ENCODE results near the gene SLC24A3.
A peak's percentile ranks its signal among the peaks of the same experiment; 100 is the strongest.

The SLC24A3 gene

DNA sequence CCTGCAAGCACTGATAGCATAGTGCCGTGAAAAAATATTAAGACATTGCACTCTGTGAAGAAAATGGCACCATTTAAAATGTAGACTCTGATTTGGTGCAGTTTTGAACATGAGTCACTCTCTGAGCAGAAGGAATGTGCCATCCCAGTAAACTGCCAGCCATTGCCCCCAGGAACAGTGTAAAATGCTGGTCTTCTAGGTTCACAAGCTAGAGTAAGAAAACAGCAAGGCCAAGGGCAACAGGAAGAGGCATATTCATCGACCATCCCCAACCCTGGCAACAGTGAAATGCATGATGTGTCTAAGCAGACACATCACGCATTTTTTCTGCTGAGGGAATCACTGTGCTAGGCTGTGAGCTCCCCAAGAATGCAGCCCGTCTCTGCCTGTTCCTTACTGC lies 382.5 kb downstream of the SLC24A3 start:
- no peak for DNase-seq (ENCODE audit: low read depth)

DNA sequence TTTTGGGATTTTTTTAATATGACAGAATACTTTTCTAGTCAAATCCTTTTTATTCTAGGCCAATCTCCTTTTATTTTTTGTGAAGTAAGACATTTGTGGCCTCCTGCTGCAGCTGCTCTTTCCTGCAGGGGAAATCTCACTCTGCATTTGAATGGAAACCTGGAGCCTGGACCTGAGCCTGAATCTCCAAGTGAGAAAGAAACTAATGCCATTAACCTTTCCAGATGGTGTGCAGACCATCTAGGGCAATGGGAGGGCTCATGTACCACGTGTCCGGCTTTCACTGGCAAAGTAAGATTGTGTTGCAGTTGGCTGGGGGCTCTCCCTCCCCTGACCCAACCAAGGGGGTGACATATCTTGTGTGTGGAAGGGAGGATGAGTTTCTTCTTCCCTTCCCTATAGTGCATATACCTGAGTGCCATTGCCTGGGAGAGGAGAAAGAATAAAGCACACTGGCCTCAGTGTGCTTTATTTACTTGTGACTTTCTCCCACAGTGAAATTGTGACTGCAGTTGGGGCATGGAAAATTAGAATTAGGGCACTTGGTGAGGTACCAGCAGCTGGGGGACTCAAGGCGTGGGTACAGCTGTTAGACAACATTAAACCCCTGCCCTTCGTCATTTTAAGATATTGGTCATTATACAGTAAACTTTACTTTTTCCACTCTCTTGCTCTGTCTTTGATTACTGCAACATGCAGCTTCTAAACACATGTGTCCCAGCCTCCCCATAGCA lies 385.8 kb downstream of the SLC24A3 start:
- DNase-seq (ENCODE audit: low read depth) = no peak

DNA sequence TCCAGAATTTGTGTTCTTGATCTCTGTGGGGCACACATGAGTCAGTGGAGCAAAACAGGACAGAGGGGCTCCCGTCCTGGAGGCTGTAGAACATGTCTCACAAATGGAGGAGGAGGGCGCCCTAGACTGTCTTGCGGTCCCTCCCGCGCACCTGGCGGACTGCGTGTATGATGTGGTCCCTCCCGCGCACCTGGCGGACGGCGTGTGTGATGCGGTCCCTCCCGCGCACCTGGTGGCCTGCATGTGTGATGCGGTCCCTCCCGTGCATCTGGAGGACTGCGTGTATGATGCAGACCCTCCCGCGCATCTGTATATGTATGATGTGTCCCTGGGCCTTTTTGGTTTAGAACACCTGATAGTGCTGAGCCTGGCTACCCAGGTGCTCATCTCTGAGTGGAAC lies 386.8 kb downstream of the SLC24A3 start:
- no peak for DNase-seq (ENCODE audit: low read depth)

DNA sequence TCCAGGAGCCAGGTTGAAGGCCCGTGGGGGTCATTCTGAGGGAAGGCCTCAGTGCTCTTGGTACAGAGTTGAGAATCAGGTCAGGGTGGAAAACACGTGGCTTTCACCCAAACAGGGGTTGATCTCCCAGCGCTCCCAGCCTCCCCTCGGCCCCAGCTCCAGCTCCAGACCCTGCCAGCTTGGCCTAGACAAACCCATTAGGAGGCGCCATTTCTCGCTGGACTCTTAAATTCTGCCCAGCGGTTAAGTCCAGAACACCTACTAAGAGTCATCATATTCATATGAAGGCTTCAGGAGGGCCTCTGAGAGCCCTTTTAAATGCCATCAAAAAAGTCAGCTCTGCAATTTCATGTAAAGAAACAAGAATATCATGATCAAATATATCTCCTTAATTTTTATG lies 387.6 kb downstream of the SLC24A3 start:
- DNase-seq (ENCODE audit: low read depth) = no peak

DNA sequence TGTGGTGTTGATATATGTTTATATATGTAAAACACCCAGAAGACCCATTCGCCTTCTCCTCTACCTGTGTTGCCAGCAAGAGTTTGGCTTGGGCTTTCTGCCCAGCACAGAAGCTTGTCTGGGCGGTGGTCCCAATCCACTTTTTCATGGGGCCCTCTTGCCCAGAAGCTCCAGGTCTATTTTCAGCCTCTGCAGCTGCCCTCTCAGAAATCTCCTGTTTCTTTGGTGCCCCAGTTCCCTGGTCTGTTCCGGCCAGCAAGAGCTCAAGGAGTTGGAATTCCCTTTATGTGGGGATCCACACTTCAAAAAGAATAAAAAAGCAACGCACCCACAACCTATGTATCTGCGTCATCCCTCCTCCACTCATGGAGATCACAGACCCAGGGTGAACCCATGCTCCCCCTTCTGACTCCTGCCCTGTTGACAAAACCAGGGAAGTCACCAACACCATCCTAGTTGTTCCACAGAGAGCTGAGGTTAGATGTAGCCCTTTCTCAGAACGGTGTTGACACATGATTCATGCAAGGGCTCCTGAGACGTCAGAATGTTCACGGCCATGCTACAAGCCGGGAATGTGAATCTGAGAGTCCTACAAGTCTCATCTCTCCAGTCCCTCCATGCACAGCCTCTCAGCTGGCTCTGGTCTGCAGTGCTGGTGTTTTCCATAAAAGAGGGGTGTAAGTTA lies 388.8 kb downstream of the SLC24A3 start:
- no peak for DNase-seq (ENCODE audit: low read depth)

DNA sequence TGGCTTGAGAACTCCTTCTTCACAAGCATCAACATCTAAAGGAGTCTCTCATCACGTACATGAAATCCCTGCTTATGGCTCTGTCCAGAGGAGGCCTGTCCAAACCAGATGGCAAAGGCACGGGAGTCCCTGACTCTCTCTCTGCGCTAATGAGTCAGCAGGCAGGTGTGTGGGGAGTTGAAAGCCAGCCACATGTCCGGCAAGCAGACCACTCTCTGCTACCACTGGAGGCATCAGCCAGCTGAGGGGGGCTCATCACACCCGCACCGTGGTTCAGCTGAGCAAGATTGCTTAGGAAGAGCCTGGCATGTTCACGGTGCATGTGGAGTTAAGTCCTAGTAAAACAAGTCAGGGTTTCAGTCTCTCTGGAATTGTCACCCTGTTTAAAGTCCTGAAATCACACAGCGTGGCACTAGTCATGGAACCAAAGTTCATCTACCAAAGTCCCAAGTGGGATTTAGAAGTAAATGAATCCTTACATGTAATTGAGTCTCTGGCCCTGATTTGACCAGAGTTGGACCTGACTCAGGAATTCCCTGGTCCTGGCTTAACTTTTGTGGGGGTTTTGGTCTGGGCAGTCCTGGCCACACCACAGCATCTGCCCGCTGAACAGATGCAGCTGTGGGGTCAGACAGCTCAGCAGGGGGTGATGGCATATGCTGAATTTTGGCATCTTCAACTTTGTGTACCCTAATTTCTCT lies 390.4 kb downstream of the SLC24A3 start:
- DNase-seq (ENCODE audit: low read depth) = no peak

DNA sequence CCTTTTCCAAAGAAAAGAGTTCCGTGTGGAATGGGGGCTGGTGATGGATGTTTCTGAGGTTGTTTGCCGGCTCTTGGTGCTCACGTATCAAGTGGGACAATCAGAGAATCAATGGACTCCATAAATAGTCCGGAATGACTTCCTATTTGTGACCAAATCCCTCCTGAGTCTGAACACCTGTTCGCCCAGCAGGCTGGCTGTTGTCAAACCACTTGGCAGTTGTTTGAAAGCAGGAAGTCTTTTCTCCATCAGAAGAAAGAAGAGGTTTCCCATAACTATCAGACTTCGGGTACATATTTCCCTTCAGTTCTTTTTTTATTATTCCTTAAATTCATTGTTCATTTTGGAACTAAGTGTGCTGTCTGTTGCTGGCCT lies 390.9 kb downstream of the SLC24A3 start:
- DNase-seq (ENCODE audit: low read depth) = no peak

DNA sequence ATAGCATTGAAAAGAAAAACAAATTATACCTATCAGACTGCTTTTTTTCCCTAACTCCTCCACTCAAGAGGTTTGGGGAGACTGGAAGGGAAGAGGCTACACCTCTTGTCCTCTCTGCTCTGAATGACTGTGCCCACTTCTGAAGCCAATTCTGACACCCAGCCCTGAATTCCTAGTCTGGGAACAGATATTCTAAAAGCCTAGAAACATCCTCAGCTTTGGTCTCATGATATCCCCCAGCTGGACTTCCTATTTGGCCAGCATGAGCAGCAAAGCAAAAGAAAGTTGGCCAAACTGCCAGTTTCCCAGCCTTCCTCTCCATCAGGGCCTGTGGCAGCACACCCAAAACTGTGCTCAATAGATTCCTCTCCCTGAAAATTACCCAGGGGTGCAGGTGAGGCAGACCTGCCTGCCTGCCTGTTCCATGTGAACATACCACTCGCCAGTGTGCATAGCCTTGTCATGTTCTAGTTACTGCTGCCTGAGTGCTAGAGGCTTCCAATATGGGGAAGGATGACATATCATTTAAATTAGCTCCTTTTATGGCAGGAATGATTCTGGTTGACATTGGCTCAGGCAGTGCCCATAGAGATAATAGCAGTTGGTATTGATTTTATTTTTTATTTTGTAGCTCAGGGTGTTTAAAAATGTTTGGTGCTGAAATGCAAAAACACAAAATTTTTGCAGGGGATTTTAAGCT lies 393.5 kb downstream of the SLC24A3 start:
- DNase-seq (ENCODE audit: low read depth) = no peak

DNA sequence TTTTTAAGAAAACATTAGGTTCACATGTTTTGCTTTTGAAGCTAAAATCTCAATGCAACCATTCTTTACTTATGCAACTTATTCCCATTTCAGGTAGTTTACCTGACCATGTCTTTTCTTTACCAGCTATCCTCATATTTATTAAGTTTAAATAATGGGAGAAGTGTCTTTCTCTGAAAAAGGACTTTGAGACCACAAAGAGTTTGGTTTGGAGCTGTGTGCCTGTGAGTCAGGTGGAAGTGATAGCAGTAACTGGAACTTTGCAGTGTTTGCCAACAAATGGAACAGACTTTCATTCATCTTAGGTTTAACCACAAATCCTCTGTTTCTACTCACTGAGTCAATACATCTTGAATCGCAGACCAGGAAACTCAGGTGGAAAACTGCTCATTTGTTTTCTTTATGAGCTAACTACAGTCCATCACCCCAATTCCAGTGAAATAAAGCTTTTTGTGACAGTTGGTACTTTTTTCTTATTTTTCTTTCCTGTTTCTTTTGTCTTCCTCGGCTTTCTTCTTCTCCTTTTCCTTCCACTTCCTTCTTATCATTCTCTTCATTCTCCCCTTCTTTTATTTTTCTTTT lies 397.3 kb downstream of the SLC24A3 start:
- no peak for DNase-seq (ENCODE audit: low read depth)

DNA sequence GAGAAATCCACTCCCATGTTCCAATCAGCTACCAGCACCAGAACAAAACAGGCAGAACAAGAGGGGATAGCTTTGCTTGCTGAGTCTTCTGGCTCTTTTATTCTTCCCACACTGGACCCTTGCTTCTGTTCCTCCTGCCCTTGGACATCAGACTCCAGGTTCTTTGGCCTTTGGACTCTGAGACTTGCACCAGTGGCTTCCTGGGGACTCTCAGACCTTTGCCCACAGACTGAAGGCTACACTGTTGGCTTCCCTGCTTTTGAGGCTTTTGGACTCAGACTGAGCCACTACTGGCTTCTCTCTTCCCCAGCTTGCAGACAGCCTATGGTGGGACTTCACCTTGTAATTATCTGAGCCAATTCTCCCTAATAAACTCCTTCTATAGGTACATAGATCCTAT lies 403.2 kb downstream of the SLC24A3 start:
- no peak for DNase-seq (ENCODE audit: low read depth)

DNA sequence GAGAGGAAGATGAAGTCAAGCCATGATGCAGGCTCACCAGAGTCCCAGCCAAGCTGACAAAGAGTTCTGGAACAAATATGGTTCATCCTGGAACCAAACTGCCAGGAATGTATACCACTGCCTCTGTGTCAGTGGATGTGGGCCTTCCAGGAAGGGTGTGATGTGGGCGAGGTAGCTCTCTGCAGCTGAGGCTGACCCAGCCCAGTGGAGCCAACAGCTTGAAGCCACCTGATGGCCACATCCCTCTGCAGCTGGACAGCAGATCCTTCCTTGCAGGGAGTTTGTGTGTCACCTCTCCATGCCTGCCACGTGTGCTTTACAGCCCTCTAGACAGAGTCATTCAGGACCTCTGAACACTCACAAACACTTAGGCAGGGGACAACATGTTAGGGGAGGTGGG lies 403.6 kb downstream of the SLC24A3 start:
- no peak for DNase-seq (ENCODE audit: low read depth)

DNA sequence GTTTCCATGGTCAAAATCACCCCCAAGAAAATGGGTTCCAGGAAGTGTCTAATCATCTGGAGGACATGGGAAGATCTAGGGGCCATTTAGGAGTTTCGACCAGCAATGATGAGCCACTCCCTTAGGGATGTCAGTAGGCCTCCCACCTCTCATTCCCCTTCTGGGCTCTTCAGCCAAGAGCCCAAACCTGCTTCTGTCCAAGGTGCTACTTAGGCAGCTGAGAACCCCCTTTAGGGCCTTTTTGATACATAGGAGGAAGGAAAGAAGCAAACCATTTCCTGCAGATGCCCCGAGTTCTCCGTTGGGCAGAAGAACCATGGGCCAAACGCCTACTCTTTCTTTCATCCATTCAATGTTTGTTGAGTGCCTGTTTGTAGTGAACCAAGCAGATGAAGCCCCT lies 404.2 kb downstream of the SLC24A3 start:
- DNase-seq (ENCODE audit: low read depth) = no peak

DNA sequence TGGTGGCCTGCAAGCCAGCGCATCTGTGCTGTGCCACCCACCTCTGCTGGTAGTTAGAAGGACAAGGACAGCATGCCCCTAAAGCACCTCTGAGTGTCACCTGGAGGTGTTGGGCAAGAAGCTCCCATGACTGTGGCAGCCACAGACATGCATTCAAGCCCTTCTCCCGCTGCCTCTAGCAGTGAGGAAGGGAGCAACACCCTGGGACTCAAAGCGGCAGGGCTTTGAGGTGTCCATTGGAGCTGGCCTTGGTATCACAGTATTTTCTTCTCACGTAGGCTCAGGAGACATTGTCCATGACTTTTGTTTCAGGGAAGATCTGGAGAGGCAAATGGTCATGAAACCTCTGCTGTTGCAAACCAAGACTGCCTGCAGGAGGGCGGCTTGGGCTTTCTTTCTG lies 404.8 kb downstream of the SLC24A3 start:
- DNase-seq (ENCODE audit: low read depth) = no peak

DNA sequence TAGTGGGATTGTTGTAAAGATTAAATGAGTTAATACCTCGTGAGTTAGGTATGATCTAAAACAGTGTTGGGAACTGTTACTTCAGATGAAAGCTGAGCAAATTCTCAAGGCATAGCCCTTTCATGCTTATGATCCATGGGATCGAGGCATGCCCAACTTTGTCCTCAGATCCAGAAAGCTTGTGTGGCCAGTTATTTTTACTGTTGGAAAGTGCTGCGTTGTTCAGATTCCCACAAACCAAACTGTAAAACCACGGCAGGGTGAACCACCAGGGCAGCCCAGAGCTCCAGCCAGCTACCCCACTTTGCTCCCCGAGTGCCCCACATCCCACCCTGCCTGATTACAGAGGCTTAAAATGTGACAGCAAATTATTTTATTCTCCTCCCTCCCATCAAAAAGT lies 406.3 kb downstream of the SLC24A3 start:
- DNase-seq (ENCODE audit: low read depth) = no peak

DNA sequence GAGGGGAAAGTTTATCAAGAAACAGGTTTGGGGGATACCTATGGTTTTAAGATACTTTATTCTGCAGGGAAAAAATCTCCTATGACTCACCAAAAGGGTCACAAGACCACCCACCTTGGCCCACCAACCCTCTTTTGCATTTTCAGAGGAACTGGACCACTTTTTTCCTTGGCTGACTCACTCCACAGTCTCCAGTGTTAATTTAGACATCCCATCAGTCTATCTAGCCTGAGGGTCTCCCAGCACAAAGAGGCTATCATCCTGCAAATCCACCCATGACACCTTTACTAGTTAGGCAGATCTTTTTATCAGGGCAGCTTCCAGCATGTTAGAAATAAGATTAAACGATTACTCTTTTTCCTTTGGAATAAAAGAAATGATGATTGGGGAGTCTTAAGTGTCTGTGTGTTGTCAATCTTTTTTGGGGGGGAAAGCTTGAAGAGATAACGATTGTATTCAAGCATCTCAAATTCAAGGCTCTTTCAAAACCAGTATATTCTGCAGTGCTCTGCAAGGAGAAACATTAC lies 407.5 kb downstream of the SLC24A3 start:
- DNase-seq (ENCODE audit: low read depth) = no peak

DNA sequence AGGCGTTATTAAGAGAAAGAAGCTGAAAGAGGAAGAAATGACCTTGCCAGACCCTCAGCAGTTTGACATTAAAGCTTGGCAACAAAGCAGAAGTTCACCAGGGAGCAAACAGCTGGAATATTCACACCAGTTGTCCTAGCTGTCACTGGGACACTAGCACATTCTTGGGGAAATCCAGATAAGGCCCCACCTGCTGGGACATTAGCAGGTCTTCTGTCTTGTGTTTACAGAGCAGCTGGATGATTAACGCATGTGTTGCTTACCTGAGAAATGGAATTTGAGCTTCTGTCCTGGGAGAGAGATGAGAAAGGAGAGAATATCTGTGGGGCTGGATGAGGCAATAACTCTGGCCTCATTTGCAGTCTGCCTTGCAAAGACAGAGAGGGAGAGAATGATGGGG lies 408.0 kb downstream of the SLC24A3 start:
- DNase-seq (ENCODE audit: low read depth) = no peak

DNA sequence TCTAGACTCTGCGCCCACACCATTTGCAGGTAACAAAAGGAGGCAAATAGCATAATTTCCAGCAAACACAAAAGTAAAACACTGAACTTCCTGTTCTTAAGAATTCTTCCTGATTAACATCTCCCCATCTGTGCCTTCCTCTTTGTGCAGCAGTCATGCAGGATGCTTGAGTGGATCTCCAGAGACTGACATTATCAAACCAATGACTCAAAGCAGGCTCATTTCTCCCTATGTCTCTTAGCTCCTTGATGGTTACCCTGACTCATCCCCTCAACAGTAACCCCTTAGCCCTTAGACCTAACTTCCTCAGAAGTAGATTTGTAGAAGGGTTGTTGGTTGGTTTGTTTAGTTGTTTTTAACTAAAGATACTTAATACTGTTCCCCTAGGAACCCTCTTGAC lies 408.6 kb downstream of the SLC24A3 start:
- DNase-seq (ENCODE audit: low read depth) = no peak

DNA sequence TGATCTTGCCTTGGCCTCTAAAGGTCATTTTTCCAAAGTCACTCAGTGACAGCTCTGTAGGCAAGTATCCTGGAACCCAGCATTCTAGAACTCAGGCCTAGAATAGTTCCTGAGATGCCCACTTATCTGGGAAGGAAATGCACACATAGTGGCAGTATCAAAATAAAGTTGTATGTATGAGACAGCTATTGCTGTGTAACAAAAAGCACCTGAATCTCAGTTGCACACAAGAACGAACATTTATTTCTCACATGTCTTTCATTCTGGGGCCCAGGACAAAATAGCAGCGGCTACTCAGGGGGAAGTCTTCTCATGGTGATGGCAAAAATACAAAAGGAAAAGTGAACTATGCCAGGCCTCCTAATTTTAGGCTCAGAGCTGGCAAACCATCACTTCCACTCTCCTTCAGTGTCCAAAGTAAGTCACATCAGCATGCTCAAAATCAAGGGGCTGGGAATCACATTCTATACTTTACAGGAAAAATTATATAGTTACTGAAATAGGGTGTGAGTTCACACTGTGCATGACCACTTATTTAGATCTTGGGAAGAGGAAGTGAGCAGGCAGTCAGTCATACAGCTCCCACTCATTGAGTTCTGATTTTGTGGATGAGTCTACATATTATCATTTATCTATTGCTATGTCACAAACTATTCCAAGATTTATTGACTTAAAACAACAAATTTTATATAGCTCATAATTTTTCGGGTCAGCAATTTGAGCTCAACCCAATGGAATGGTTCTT lies 412.0 kb downstream of the SLC24A3 start:
- no peak for DNase-seq (ENCODE audit: low read depth)

DNA sequence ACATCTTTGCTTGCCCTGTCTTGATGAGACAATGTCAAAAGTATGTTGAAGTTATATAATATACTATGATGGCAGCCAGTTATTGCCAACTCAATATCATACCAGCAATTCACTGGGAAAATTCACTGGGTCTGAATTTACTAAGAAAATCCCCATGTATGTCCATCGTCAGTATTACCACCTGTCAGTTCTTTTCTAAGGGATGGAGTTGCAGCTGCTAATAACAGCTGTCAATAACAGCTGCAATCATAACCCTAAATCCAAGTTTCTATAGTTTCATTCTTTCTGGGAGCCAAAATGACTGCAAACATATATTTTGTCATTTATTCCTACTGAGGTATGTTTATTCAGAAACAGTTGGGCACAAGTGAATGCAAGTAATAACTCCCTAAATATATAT lies 413.0 kb downstream of the SLC24A3 start:
- DNase-seq (ENCODE audit: low read depth) = no peak

DNA sequence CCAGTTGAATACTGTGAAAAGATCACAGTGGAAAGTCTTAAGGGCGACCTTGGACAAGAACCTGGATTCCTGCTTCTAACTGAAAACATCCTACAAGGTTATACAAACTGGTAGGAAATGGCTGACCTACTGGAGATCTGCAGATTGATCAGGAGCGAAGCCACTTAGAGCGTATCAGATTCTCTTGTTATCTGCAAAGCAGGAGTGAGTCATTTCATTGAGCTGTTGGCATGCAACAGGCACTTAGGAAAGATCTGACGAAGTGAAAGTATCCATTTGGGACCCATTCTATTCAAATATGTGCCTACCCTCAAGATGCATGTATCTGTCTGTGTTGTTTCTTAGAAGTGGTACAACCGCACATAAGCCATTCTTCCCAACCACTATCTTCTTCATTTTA lies 414.5 kb downstream of the SLC24A3 start:
- no peak for DNase-seq (ENCODE audit: low read depth)

DNA sequence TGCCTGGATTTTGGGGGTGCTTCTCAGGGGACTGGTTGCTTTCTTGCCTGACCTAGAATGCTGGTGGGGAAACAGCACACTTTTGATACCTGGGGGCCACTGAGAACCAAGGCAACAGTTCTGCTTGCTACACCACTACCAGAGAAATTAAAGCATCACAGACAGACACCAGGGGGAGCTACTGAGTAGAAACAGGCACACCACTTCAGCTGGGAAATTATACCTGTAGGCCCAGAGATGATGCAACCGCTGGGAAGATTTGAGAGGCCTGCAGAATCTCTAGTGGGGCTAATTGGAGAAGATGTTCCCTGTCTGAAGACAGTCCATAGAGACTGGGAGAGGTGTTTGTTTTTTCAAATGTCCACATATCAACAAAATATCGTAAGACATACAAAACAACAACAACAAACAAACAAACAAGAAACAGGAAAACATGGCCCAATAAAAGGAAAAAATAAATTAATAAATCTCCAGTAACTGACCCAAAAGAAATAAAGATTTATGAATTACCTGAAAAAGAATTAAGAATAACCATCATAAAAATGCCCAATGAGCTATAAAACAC lies 416.2 kb downstream of the SLC24A3 start:
- DNase-seq (ENCODE audit: low read depth) = peak; percentile 3
